Measurements from ENCODE around the gene SUN5.

GRCh38 chr20:33046412-33046811 is 42.2 kb upstream of the SUN5 start:
- TF ChIP-seq POLR2A (IDR thresholded peaks at IDR 0.05), result no peak
- TF ChIP-seq CTCF (IDR thresholded peaks at IDR 0.05 in 4 of 5, conservative IDR thresholded peaks at IDR 0.05 in 1 of 5), result no peak
